HG03457 (cell line): ENCODE measurements around the gene PRKCE.
"Not testable (repeated sequence)": the region's sequence is repeated elsewhere in the genome, so short reads cannot be mapped to it uniquely, and the experiment has no call there.

Experiments used
- ATAC-seq: cut with Tn5 transposase; IDR thresholded peaks from one replicate; pipeline ENCODE4 v1.9.1; 2021; ENCODE audit warnings: moderate number of reproducible peaks; ENCODE audit not compliant: unreplicated experiment

PRKCE gene

DNA sequence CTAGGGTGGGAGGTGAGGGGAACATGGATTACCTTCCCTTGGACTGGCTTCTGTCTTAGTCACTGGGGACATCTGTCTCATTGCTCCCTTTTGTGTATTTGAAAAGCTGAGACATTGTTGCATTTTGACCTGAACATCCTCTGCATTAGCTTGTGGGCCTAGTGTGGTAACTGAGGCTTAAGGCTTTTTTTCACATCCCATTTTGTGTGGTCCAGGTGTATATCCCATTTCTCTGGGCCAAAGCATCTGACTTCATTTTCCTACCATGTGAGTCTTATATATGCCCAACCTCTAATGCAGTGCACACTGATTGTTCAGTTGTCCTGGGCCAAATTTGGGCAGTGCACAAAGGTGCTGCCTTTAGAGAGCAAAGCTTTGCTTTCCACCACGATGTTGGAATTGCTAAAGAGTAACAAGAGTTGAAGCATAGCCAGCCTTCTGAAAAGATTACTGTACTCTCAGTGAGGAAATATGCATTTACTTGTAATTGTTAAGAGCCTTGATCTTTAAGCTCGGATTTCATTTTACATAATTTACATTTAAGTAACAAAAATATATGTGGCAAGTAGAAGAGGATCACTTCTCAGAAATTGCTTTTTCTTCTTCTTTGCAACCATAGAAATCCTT is 13.3 kb downstream of the PRKCE start:
- no peak for ATAC-seq

DNA sequence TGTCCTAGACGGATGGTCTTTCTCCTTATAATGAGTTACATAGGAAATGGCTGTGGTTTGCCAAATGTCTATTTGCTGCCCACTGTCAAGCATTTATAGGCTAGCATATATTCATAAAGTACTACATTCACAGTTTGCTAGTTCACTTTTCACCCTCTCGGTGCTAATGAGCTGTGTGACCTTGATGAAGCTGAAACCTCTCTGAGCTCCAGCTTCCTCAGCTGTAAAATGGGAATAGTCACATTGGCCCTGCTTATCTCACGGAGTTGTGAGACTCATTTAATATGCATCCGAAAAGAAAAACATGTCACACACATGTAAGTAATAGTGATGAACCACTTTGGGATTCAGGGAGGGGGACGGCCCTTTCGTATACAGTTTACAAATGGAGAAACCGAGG is 17.0 kb downstream of the PRKCE start:
- ATAC-seq: no peak

DNA sequence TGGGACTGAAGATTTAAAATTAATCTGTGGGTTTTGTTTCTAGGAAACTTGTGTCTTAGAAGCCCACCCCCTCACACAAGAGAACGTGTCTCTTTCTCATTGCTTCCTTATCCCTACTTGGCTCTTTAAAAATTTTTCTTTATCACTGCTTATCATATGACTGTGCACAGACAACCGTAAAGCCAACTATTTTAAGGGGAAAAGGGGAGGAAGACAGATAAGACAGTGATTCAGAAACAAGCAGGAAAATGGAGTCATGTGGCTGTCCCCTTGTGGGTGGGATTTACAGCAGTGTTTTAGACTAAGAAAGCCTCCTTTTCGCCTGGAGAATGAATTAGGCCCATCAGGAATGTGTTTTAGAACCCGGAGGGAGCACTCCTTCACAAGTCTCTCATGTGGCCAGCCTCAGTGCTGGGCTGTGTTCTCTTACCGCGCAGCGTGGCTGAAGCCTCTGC is 17.6 kb downstream of the PRKCE start:
- no peak for ATAC-seq

DNA sequence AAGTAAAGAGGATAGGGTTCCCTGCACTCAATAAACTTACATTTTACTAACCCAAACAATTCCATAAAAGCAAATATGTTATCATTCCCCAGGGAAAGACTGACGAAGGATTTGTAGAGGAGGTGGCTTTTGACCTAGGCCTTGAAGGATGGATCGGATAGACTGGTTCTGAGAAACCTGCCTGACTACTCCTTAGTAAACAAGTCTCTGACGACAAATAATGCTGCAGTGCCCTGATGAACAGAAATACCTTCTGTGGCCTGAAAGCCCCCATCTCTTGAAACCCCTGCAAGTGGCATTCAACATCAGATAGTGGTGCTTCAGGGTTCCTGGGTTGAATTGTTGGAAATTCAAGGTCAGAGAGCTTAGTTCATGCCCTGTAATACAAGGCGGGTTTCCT is 19.2 kb downstream of the PRKCE start:
- ATAC-seq: no peak

DNA sequence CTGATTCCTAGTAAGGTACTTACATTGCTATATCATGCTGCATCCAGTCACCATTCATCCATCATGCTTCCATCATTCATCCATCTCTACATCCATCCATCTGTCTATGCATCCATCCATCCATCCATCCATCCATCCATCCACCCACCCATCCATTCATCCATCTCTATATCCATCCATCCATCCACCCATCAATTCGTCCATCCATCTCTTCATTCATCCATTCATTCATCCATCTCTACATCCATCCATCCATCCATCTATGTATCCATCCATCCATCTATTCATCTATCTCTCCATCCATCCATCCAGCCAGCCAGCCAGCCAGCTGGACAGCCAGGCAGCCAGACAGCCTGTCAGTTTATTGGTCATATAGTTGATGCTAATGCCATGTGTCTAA is 20.7 kb downstream of the PRKCE start:
- ATAC-seq: no peak

DNA sequence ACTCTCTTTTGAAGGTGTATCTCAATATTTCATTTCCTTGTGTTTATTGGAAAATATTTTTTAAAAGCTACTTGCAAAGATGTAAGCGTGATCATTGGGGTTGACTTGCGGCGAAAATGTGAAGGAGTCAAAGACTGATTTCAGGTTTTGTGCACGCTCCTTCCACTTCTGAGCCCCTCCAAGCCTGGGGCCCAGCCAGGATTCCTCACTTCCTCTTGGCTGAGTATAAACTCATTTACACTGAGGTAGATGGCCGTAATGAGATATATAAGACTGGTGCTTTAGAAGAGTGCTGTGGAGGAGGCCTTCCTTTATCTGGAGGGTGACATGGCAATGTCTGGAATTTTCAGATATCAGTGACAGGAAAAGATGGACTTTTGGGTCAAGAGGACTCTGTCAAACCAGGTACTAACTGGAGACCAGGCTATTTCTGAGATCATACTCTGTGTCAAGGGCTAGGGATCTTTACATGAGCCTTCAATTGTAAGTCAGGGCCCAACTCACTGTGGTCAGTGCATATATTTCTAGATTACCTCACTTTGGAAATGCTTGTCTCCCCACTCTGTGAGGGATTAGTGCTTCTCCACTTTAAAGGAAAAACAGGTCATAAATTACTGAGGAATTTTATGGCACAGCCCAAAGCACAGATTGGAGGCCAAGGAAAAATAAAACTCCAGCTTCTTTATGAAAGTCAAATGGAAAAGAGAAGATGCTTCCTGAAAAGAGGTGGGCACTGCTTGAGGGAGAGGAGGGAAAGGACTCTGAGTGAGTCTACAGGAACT is 22.8 kb downstream of the PRKCE start:
- no peak for ATAC-seq

DNA sequence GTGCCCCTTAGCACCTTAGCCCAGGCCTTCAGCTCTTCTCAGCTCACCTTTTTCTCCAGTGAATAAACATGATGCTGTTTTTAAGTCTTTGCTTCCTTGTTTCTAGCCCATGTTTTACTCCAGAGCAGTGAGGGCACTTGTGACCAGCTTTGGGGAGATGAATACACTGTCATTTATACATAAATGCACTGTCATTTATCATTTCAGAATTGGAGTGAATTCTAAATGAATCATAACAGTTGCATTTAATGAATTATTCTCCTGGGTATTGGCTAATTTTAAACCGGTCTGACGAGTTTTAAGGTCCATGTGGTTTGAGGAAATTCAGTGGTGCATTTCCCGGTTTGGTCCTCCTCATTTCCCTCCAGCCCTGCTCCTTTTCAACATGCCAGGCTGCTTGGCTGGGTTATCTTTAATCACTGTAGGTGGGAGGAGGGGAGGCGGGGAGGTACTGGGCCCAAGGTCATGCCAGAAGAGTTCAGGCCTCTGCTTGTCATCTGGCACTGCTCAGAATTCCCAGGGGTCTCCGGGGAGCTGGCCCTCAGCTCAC is 23.9 kb downstream of the PRKCE start:
- no peak for ATAC-seq

DNA sequence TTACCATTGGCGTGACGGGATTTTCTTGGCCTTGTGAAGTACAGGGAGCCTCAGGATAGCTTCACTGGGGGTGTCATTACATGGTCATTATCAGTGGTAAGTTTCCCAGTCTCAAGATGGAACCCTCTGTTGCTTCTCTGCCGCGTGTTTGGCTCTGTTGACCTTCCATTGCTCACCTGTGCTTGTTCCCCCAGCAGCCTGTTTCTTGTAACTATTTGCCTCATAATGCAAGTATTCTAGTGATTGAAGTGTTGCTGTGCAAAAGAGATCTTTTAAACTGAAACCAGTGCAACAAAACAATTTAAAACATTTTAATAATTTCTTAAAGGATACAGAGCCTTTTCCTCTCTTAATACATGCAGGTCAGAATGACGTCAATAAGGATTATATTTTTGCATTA is 24.6 kb downstream of the PRKCE start:
- ATAC-seq: no peak

DNA sequence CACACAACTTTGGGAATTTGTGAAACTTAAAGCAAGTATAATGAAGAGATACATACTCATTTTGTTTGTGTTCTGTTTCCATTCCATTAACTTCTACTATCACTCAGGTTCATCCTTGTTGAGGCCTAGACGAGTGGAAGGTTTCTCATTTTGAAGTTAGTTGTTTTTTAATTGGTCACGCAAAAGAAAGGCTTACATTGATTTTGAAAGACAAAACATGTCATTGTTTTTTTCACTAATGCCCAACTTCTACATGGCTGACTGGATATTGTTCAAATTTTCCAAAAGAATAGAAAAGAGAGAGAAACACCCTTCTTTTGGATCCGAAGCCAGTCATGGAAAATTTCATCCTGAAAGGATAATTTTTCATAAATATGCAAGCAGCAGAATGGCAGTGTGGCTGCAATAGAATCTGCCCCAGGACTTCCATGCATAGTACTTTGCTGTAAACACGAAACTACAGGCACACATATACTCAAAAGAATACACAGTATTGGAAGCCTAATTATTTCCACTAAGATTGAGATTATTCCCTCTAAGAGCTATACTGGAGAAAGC is 27.4 kb downstream of the PRKCE start:
- no peak for ATAC-seq

DNA sequence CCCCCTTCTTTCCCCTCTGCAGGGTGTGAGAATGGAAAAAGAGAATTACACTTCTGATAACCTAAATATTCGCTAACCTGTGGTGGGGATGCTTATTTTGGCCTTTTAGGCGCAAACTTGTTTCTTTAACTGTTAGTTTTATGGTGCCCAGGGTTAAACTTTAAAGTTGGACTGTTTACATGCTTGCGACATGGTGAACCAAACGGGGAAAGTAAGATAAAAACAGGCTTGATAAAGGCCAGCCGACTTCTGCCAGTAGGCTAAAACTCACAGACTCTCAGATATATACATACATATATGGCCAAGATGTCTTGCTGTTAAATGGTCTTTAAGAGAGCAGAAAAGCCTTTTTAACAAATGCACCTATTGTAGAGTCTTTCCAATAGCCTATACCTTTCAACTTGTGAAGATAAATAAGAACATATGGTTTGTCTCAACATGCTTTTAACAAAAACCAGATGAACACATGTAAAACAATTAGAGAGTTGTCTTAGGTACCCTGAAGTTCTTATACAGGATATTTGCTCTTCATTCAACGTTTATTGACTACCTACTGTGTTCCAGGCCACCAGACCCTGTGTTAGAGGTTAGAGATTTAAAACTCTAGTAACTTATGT is 29.0 kb downstream of the PRKCE start:
- no peak for ATAC-seq

DNA sequence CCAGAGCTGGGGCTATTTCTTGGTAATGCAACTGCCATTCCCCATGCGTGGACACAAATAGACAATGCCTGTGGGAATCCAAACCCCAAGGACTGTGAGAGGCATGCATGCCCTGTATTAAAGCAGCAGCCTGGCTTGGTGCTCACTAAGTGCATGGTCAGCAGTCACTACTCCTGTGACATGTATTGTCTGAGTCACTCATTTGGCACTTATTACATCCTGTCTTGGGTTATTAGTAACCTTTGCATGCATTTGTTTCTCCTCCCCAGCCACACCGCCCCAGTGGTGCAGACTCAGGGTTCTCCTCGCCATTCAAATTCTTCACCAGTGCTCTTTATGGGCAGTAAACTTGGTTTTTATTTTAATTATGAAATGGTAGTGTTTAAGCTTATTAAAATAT is 30.2 kb downstream of the PRKCE start:
- peak; percentile 92 for ATAC-seq

DNA sequence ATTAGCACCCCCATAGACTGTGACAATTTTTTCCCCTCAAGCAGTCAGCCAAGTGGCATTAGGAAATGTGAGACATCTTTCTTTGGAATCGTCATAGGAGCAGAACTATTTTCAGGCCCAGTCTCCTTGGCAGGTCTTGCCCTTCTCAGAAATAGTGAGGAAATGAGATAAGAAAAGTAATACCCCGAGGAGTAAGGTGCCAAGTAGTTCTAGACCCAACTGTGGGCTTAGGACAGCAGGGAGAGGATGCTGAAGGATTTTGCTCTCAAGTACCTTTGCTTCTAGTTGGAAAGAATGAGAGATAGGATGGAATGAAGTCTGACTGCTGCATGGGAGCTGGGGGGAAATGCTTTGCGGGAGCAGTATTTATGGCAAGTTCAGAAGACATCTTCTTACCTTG is 31.8 kb downstream of the PRKCE start:
- ATAC-seq: no peak

DNA sequence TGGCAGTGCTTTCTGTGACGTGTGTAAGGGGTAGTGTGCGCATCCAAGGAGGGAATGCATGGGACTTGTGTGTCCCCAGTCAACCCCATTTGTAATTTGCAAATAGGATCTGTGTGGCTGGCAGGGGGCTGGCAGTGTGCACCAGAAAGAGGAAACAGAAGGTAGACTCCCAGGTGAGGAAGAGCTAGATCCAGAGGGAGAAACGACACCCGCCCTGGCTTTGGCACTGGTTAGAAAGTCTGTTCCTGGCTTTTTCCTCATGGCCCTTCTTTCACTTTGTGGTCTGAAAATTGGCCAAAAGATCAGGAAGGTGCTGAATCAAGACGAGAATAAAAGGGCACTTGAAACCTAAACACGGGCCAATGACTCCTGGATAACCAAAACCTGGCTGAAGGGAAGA is 33.3 kb downstream of the PRKCE start:
- ATAC-seq: no peak

DNA sequence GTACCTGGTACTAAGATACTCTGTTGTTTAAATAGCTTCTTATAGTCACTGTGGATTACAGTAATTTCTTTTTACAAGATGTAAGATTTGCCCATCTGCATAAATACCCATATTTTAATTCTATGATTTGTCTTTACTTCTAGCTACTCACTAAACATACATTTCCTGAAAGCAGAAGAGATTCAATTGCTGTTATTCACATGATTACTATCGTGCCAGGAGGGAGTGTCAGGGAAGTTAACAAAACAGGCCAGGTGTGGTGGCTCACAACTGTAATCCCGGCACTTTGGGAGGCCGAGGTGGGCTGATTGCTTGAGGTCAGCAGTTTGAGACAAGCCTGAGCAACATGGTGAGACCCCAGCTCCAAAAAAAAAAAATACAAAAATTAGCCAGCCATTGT is 33.8 kb downstream of the PRKCE start:
- no peak for ATAC-seq

DNA sequence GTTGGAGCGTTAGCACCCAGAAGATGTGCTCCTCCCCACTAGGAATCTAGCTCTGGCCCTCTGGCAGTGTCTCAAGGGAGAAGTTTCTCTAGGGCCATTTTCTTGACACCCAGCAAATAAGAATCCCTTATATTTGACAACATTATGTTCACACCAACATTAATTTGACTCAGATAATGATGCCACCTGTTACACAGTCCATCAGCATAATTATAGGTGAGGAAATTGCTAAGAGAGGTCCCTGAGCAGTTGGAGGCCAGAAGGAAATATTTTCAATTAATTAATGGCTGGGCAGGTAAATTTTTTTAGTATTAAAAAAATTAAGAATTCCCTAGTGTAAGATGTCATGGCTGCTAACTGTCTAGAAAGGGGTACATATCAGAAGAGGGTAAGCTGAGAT is 36.5 kb downstream of the PRKCE start:
- ATAC-seq: no peak

DNA sequence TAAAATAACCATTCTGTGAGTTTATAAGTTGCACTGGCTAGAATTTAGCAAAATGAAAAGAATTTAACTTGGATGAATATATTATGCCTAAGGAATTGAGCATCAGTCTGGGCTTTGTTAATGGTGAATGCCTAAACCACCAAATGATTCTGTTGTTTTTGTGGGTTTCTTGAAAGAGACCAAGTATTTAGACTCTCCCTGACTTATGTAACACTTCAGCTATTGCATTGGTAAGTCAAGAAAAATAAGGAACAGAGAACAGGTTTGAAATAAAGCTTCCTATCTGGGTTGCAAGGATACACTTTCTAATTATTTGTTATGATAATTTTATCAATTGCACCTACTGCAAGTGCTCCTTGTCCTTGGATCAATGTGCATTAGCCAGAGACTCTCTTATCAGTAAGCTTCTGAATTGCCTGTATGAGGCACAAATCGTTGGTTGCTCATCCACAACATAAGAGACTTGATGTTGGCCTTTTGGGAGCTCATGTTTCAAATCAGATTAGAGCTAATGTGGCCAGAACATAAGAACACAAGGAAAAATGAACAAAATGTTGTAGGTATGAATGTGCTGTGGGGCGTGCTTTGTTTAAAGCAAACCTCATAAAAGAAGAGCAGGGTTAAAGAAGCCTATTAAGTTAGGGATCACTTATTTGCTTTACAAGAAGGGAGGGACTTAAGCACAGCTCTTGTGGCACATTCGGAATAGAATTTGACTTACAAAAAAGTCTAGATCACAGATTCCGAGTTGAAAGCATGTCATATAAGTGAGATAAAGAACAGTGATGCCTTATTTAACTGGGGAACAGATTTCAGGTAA is 37.2 kb downstream of the PRKCE start:
- ATAC-seq: no peak

DNA sequence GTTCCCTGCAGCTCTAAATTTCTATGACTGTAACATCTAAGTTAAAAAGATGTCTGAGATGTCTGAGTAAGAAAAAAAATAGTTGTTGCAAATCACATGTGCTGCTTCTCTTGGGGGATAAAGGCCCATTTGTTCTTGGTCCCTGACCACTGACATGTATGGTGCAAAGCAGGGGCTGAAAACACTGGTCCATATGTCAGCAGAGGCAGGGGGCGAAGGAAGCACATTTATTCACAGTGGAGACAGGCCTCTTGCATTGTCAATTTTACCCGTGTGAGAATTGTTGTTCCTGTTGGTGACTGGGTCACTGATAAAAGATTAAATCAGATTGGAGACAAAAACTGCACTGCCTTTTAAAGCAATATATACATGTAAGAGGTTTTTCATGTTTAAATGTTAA is 38.8 kb downstream of the PRKCE start:
- ATAC-seq: no peak

DNA sequence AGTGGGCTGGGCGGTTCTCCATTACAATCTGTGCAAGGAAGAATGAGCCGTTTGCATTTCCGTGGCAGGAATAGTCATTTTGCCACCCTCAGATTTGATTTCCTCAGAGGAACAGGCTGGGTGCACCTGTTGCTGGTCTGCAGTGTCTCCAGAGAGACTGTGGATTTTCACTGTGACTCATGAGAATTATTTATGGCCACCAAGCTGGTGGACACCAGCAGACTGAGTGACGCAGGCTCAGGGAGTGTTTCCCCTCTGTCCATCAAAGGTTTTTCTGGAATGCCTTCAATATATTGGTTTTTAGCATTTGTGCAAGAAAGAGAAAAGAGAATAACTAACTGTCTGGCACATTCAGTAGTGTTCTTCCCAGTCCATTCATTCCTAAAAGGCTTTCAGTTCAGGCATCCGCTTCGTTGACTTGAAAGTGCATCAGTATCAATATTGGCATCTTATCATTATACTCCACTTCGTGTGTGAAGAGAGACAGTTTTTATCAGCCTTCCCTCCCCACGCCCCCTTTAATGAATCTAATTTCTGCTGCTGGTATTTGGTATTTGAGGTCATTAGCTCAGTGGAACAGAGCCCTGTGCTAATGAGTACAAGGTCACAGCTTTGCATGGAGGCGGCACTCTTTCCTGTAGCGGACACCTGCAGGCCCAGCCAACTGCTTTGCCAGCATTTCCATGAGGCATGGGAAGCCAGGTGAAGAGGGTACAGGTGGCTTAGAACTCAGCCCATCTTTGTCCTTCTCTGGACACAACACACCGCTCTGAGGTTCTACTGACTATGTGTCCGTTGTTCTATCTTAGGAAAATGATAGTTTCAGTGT is 39.9 kb downstream of the PRKCE start:
- ATAC-seq: no peak

DNA sequence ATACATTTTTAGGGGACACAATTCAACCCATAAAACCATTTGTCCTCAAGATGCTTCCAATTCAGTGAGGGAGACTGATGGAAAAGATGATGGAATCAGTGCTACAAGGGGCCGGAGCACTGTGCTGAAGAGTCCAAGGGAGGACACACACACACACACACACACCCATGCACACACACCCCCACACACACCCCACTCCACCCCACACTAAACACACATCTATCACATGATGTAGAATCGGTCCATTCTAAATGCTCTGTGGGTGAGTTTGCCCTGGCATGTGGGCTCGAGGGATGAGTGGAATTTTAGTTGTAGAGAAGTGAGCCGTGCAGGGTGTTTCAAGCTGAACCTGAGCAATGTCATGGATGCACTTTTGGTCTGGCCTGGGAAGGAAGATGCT is 41.1 kb downstream of the PRKCE start:
- no peak for ATAC-seq

DNA sequence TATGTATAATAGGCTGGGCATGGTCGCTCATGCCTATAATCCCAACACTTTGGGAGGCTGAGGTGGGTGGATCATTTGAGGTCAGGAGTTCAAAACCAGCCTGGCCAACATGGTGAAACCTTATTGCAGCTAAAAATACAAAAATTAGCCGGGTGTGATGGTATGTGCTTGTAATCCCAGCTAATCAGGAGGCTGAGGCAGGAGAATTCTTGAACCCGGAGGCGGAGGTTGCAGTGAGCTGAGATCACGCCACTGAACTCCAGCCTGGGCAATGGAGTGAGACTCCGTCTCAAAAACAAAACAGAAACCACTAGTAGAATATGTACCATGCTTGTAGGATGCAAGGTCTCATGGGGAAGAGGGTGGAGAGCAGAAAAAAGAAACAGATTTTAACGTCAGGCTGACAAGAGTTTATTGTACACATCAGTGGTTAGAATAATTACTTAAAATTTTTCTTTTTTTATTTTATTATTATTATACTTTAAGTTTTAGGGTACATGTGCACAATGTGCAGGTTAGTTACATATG is 44.1 kb downstream of the PRKCE start:
- not testable (repeated sequence) for ATAC-seq
